ENCODE measurements around the gene ELMO3.

DNA sequence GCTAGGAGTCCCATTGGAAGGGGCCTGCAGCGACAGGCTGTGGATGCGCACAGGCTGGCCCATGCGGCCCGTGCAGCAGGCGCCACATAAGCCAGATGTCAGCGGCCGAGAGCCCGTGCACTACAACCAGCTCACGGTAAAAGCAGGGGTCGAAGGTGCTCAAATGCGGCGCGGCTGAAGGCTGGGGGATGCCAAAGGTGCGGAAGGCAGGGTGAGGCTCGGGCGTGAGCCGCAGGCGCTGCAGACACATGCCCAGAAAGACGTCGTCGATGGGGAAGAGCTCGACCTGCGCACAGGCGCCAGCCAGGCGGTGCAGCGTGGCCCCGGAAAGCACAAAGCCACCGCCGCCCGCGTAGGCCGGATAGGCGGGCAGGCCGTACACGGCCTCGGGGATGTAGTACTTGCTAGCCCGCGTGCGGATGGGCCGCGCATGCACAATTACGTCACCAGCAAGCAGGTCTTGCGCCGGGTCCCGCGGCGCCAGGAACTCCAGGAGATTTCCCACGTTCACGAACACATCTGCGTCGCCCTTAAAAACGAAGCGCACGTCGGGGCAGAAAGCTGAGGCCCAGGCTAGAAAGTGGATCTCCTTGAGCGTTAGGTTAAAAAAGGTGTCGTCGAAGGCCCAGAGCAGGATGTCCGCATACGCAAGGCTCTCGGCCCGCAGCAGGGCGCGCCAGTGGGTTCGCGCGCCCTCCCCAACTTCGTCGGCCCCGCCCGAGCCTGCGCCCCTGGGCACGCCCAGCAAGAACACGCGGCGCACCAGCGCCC is 49.5 kb upstream of the ELMO3 start:
- TF ChIP-seq CTCF (IDR thresholded peaks at IDR 0.05) = no peak
- no peak for TF ChIP-seq POLR2A (IDR thresholded peaks at IDR 0.05)

Data from esophagus squamous epithelium (tissue), 4 donors.